GM12891 (cell line): Measurements from ENCODE around the gene PRF1.
A peak's percentile ranks its signal among the peaks of the same experiment; 100 is the strongest.
"Not testable (repeated sequence)": the region's sequence is repeated elsewhere in the genome, so short reads cannot be mapped to it uniquely, and the experiment has no call there.

Experiments used
- DNase-seq: peaks from one replicate; pipeline ENCODE4 v3.0.0; 2011; ENCODE audit warnings: low spot score; ENCODE audit not compliant: insufficient read length
- FAIRE-seq: peaks from 2 replicates; lab custom pipeline; 2011; peaks lifted over from hg19 to GRCh38; lab: Jason Lieb, UNC
- PAX5 ChIP-seq: IDR thresholded peaks from 2 replicates; pipeline ENCODE4 v1.6.1; 2011; ENCODE audit warnings: low read length, moderate library complexity, mild to moderate bottlenecking; ENCODE audit not compliant: insufficient read depth, severe bottlenecking
- POLR2A ChIP-seq: IDR thresholded peaks from 2 replicates; pipeline ENCODE4 v1.6.1; 2011; ENCODE audit warnings: low read depth, low read length, control low read depth
- POLR2AphosphoS5 ChIP-seq: IDR thresholded peaks from 2 replicates; pipeline ENCODE4 v1.6.1; 2011; ENCODE audit warnings: low read depth, low read length, control low read depth
- POU2F2 ChIP-seq: IDR thresholded peaks from 2 replicates; pipeline ENCODE4 v1.6.1; 2011; ENCODE audit warnings: low read depth, mild to moderate bottlenecking, control low read depth, low read length, moderate library complexity
- SPI1 ChIP-seq: IDR thresholded peaks from 2 replicates; pipeline ENCODE4 v1.6.1; 2011; ENCODE audit warnings: low read depth, low read length, control low read depth
- TAF1 ChIP-seq: IDR thresholded peaks from 2 replicates; pipeline ENCODE4 v1.6.1; 2011; ENCODE audit warnings: low read depth, low read length, control low read depth

Gene PRF1

DNA sequence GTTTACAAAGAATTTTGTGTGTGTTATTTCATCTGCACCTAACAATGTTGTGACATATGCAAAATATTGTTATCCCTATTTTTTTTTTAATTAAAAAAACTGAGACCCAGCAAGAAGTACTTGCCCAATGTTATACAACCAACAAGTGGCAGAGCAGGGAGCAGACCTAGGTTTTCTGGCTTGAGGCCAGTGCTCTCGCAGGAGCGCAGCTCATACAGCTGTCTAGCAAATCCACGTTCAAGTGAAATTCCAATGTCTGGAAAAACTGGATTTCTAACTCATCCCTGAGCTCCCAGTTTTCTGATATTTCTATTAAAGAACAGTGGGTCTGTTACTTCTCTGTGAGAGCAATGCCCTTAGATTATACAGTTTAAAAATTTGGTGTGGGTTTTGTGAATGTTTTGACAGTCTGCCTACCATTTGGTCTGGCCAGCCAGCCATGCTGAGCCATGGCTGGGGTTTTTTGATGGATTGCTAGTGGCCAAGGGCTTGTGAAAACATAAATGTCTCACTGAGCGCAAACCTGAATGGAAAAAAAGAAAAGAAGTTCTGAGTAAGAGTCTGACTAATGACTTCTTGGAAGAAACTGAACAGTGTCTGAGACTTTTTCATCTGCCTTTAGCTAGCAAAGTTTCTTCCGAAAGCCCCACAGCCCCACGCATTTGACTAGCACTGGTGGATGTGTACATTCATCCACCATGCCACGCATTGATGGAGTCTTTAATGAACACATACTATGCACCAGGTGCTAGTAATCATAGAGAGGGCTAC is 15.4 kb upstream of the PRF1 start:
- no peak for DNase-seq
- FAIRE-seq = no peak
- TF ChIP-seq POLR2A = no peak
- TF ChIP-seq PAX5 = no peak
- no peak for TF ChIP-seq TAF1
- TF ChIP-seq POU2F2 = no peak
- no peak for TF ChIP-seq POLR2AphosphoS5
- TF ChIP-seq SPI1 = no peak

GRCh38 chr10:70616761-70617160 is 14.2 kb upstream of the PRF1 start:
- no peak for FAIRE-seq
- DNase-seq = no peak
- TF ChIP-seq POLR2AphosphoS5 = no peak
- TF ChIP-seq POU2F2 = no peak
- no peak for TF ChIP-seq PAX5
- TF ChIP-seq TAF1 = no peak
- no peak for TF ChIP-seq SPI1
- TF ChIP-seq POLR2A = no peak

DNA sequence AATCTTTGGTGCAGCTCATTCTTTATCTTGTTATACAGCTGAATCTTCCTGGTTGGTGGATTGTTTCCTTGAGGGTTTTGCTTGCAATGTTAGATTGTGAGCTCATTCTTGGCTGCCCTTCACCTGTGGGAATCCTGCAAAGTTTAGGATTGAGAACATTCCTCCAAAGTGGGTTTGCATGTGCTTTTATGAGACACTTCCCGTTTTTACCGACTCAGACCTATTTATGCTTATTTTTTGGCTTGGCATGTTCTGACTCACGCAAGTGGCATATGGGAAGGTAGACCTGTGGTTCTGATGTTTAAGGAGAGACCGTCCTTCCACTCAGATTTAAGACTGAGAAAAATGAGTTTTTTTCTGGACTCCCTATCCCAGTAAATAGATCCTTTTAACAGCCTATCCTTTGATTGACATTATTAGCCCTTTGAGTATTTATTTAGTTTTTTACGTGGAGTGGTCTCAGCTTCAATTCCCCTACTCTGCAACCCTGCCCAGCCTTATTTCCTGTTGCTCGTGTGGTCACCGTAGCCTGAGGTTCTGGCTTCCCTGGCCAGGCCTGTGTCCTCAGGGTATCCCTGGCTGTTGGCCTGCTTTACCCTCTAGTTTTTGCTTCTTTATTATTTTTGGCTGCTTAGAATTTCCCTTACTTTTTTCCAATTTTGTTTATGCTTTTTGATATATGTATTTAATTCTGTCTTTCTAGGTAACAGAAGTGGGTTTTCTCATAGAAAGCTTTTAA is 13.4 kb upstream of the PRF1 start:
- peak; percentile 52 for FAIRE-seq
- TF ChIP-seq SPI1 (peak; percentile 69), POLR2A (no peak), POU2F2 (no peak), TAF1 (no peak), PAX5 (no peak)
- no peak for DNase-seq

- FAIRE-seq = no peak
- DNase-seq = no peak
- no peak for TF ChIP-seq TAF1
- no peak for TF ChIP-seq PAX5
- no peak for TF ChIP-seq POU2F2
Measured at GRCh38 chr10:70615211-70615610, 12.7 kb upstream of the PRF1 start.

- not testable (repeated sequence) for DNase-seq, FAIRE-seq
Measured at GRCh38 chr10:70614364-70614763, 11.8 kb upstream of the PRF1 start.

- FAIRE-seq = no peak
Measured at GRCh38 chr10:70613941-70614340, 11.4 kb upstream of the PRF1 start.

DNA sequence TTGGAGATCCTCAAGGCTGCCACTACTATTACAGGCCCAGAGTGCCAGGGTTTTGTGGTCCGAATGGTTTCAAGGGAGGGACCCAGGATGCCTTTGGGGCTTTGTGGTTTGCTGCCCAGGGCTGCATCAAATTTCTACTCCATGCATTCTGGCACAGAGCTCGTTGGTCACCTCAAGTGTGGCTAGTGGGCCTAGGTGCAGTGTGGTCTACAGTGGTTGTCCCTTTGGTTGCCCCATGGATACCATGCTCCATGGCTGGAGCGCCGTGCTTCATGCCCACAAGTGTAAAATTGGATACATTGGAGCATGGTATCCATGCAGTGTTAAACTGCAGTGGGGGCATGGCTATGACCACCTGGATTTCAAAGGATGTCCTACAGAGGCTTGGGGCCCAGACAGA is 5.4 kb upstream of the PRF1 start:
- TF ChIP-seq POLR2A (no peak), POLR2AphosphoS5 (no peak), TAF1 (no peak), PAX5 (no peak), POU2F2 (no peak), SPI1 (no peak)
- DNase-seq = no peak
- FAIRE-seq = no peak

More at GRCh38 chr10:70613941-70614340, 11.4 kb upstream of the PRF1 start:
- DNase-seq = no peak
- TF ChIP-seq SPI1 (no peak), POLR2AphosphoS5 (no peak), PAX5 (no peak), TAF1 (no peak), POLR2A (no peak), POU2F2 (no peak)

GRCh38 chr10:70605161-70605560 is 2.6 kb upstream of the PRF1 start:
- FAIRE-seq = no peak
- no peak for TF ChIP-seq TAF1
- no peak for TF ChIP-seq POLR2AphosphoS5
- no peak for TF ChIP-seq POLR2A
- no peak for TF ChIP-seq PAX5
- TF ChIP-seq SPI1 = no peak
- TF ChIP-seq POU2F2 = no peak
- no peak for DNase-seq

GRCh38 chr10:70604106-70604505 is 1.6 kb upstream of the PRF1 start:
- DNase-seq (no peak), FAIRE-seq (peak; percentile 57)
- no peak for TF ChIP-seq POU2F2
- TF ChIP-seq SPI1 = no peak
- TF ChIP-seq TAF1 = no peak
- TF ChIP-seq PAX5 = no peak
- no peak for TF ChIP-seq POLR2A
- TF ChIP-seq POLR2AphosphoS5 = no peak

GRCh38 chr10:70603449-70603801 is 884 bp upstream of the PRF1 start:
- FAIRE-seq (no peak), DNase-seq (no peak)
- no peak for TF ChIP-seq PAX5
- no peak for TF ChIP-seq POLR2A
- no peak for TF ChIP-seq TAF1
- no peak for TF ChIP-seq POU2F2
- TF ChIP-seq SPI1 = no peak
- TF ChIP-seq POLR2AphosphoS5 = no peak
